HEK293 (cell line): ENCODE measurements around the gene EBF4.
A peak's percentile ranks its signal among the peaks of the same experiment; 100 is the strongest.

Source experiments
- BCL6B ChIP-seq: fragments of 450-650 bp; formaldehyde crosslinking; IDR thresholded peaks from 2 replicates; pipeline ENCODE4 v1.5.1; 2017; ENCODE audit warnings: missing biosample characterization, missing genetic modification characterization
- GLI2 ChIP-seq: fragments of 450-650 bp; formaldehyde crosslinking; IDR thresholded peaks from 2 replicates; pipeline ENCODE4; 2017; ENCODE audit warnings: missing biosample characterization, missing genetic modification characterization, low read depth, borderline replicate concordance
- GLI4 ChIP-seq: fragments of 450-650 bp; formaldehyde crosslinking; IDR thresholded peaks from 2 replicates; pipeline ENCODE4 v1.5.1; 2016; ENCODE audit warnings: missing biosample characterization, missing genetic modification characterization
- HOXA7 ChIP-seq: sonication (generic); formaldehyde crosslinking; IDR thresholded peaks from 2 replicates; pipeline ENCODE4 v1.8.1; 2022; ENCODE audit warnings: missing genetic modification reagents, borderline replicate concordance
- IKZF3 ChIP-seq: fragments of 450-650 bp; IDR thresholded peaks from 2 replicates; pipeline ENCODE4 v1.5.0; 2018; ENCODE audit warnings: missing biosample characterization, mild to moderate bottlenecking, missing genetic modification characterization, moderate library complexity
- OVOL3 ChIP-seq: fragments of 450-650 bp; formaldehyde crosslinking; IDR thresholded peaks from 2 replicates; pipeline ENCODE4 v1.5.1; 2016; ENCODE audit warnings: missing biosample characterization, missing genetic modification characterization
- SCRT1 ChIP-seq: fragments of 450-650 bp; formaldehyde crosslinking; IDR thresholded peaks from 2 replicates; pipeline ENCODE4 v1.5.1; 2016; ENCODE audit warnings: missing biosample characterization, missing genetic modification characterization, borderline replicate concordance
- TCF7L2 ChIP-seq: IDR thresholded peaks from 2 replicates; pipeline ENCODE4 v1.6.1; 2011; ENCODE audit warnings: low read depth, mild to moderate bottlenecking, inconsistent platforms, low read length, moderate library complexity, borderline replicate concordance
- WT1 ChIP-seq: fragments of 450-650 bp; formaldehyde crosslinking; IDR thresholded peaks from 2 replicates; pipeline ENCODE4 v1.5.1; 2016; ENCODE audit warnings: missing biosample characterization, missing genetic modification characterization
- ZBTB48 ChIP-seq: fragments of 450-650 bp; formaldehyde crosslinking; IDR thresholded peaks from 2 replicates; pipeline ENCODE4 v1.5.1; 2016; ENCODE audit warnings: missing biosample characterization, missing genetic modification characterization
- ZFP3 ChIP-seq: fragments of 450-650 bp; formaldehyde crosslinking; IDR thresholded peaks from 2 replicates; pipeline ENCODE4 v1.5.1; 2016; ENCODE audit warnings: low read depth, missing biosample characterization, missing genetic modification characterization
- ZNF214 ChIP-seq: fragments of 450-650 bp; formaldehyde crosslinking; IDR thresholded peaks from 2 replicates; pipeline ENCODE4 v1.5.1; 2017; ENCODE audit warnings: missing biosample characterization, mild to moderate bottlenecking, missing genetic modification characterization, borderline replicate concordance
- ZNF223 ChIP-seq: fragments of 450-650 bp; formaldehyde crosslinking; IDR thresholded peaks from 2 replicates; pipeline ENCODE4 v1.5.1; 2016; ENCODE audit warnings: missing biosample characterization, missing genetic modification characterization
- ZNF248 ChIP-seq: fragments of 450-650 bp; formaldehyde crosslinking; IDR thresholded peaks from 2 replicates; pipeline ENCODE4 v1.5.1; 2017; ENCODE audit warnings: missing biosample characterization, missing genetic modification characterization
- ZNF366 ChIP-seq: fragments of 450-650 bp; formaldehyde crosslinking; conservative IDR thresholded peaks from 2 replicates; pipeline ENCODE4 v1.5.1; 2016; ENCODE audit warnings: missing biosample characterization, missing genetic modification characterization
- ZNF416 ChIP-seq: fragments of 450-650 bp; formaldehyde crosslinking; IDR thresholded peaks from 2 replicates; pipeline ENCODE4 v1.5.1; 2016; ENCODE audit warnings: missing biosample characterization, missing genetic modification characterization
- ZNF423 ChIP-seq: fragments of 450-650 bp; formaldehyde crosslinking; IDR thresholded peaks from 2 replicates; pipeline ENCODE4 v1.5.1; 2016; ENCODE audit warnings: missing biosample characterization, missing genetic modification characterization
- ZNF48 ChIP-seq: fragments of 450-650 bp; formaldehyde crosslinking; IDR thresholded peaks from 2 replicates; pipeline ENCODE4 v1.5.1; 2016; ENCODE audit warnings: missing biosample characterization, missing genetic modification characterization
- ZNF514 ChIP-seq: fragments of 450-650 bp; formaldehyde crosslinking; IDR thresholded peaks from 2 replicates; pipeline ENCODE4 v1.5.1; 2016; ENCODE audit warnings: missing biosample characterization, missing genetic modification characterization
- ZNF530 ChIP-seq: fragments of 450-650 bp; formaldehyde crosslinking; IDR thresholded peaks from 2 replicates; pipeline ENCODE4 v1.5.1; 2016; ENCODE audit warnings: low read depth, missing biosample characterization, missing genetic modification characterization
- ZNF555 ChIP-seq: fragments of 450-650 bp; formaldehyde crosslinking; conservative IDR thresholded peaks from 2 replicates; pipeline ENCODE4 v1.5.1; 2017; ENCODE audit warnings: missing biosample characterization, mild to moderate bottlenecking, missing genetic modification characterization, inconsistent platforms
- ZNF600 ChIP-seq: fragments of 450-650 bp; formaldehyde crosslinking; IDR thresholded peaks from 2 replicates; pipeline ENCODE4 v1.5.1; 2016; ENCODE audit warnings: missing biosample characterization, missing genetic modification characterization
- ZNF610 ChIP-seq: fragments of 450-650 bp; formaldehyde crosslinking; IDR thresholded peaks from 2 replicates; pipeline ENCODE4 v1.5.1; 2016; ENCODE audit warnings: missing biosample characterization, missing genetic modification characterization, borderline replicate concordance
- ZNF621 ChIP-seq: fragments of 450-650 bp; formaldehyde crosslinking; IDR thresholded peaks from 2 replicates; pipeline ENCODE4 v1.5.1; 2017; ENCODE audit warnings: missing biosample characterization, missing genetic modification characterization
- ZNF624 ChIP-seq: fragments of 450-650 bp; formaldehyde crosslinking; IDR thresholded peaks from 2 replicates; pipeline ENCODE4 v1.5.1; 2017; ENCODE audit warnings: missing biosample characterization, missing genetic modification characterization
- ZNF654 ChIP-seq: fragments of 450-650 bp; formaldehyde crosslinking; IDR thresholded peaks from 2 replicates; pipeline ENCODE4 v1.5.1; 2016; ENCODE audit warnings: low read depth, missing biosample characterization, missing genetic modification characterization
- ZNF658 ChIP-seq: fragments of 450-650 bp; formaldehyde crosslinking; IDR thresholded peaks from 2 replicates; pipeline ENCODE4; 2016; ENCODE audit warnings: missing biosample characterization, missing genetic modification characterization
- ZNF768 ChIP-seq: fragments of 450-650 bp; formaldehyde crosslinking; IDR thresholded peaks from 2 replicates; pipeline ENCODE4 v1.5.1; 2018; ENCODE audit warnings: missing biosample characterization, mild to moderate bottlenecking, missing genetic modification characterization
- ZNF785 ChIP-seq: fragments of 450-650 bp; formaldehyde crosslinking; IDR thresholded peaks from 2 replicates; pipeline ENCODE4 v1.5.1; 2016; ENCODE audit warnings: missing biosample characterization, missing genetic modification characterization
- ZNF791 ChIP-seq: fragments of 450-650 bp; formaldehyde crosslinking; IDR thresholded peaks from 2 replicates; pipeline ENCODE4 v1.5.1; 2016; ENCODE audit warnings: missing biosample characterization, missing genetic modification characterization
- ZNF837 ChIP-seq: fragments of 450-650 bp; formaldehyde crosslinking; IDR thresholded peaks from 2 replicates; pipeline ENCODE4 v1.5.1; 2016; ENCODE audit warnings: missing biosample characterization, missing genetic modification characterization
- ZSCAN30 ChIP-seq: fragments of 450-650 bp; IDR thresholded peaks from 2 replicates; pipeline ENCODE4 v1.5.1; 2018; ENCODE audit warnings: missing biosample characterization, mild to moderate bottlenecking, missing genetic modification characterization, moderate library complexity
- ZXDB ChIP-seq: fragments of 450-650 bp; formaldehyde crosslinking; IDR thresholded peaks from 2 replicates; pipeline ENCODE4 v1.5.1; 2016; ENCODE audit warnings: missing biosample characterization, missing genetic modification characterization
- TF ChIP-seq, protein P1 (sequence below): fragments of 450-650 bp; formaldehyde crosslinking; IDR thresholded peaks from 2 replicates; pipeline ENCODE4 v1.5.1; 2016; ENCODE audit warnings: missing biosample characterization, missing genetic modification characterization
- TF ChIP-seq, protein P2 (sequence below): fragments of 450-650 bp; formaldehyde crosslinking; IDR thresholded peaks from 2 replicates; pipeline ENCODE4 v1.5.1; 2016; ENCODE audit warnings: missing biosample characterization, missing genetic modification characterization
- TF ChIP-seq, protein P3 (sequence below): fragments of 450-650 bp; formaldehyde crosslinking; IDR thresholded peaks from 2 replicates; pipeline ENCODE4 v1.5.1; 2016; ENCODE audit warnings: missing biosample characterization, missing genetic modification characterization

The EBF4 gene

GRCh38 chr20:2752567-2753460 lies 60.2 kb downstream of the EBF4 start (continued):
- TF ChIP-seq GLI4 (tag by site-specific recombination) (no peak), ZNF423 (tag by site-specific recombination) (no peak), ZXDB (tag by site-specific recombination) (0 out of 2 replicates have a peak, but pooled peaks have one; percentile 46), ZNF555 (no peak), ZNF768 (tag by site-specific recombination) (no peak), ZNF416 (no peak), BCL6B (no peak), ZNF791 (no peak), ZNF530 (no peak), ZNF837 (tag by site-specific recombination) (no peak), TCF7L2 (no peak), ZNF366 (tag by site-specific recombination) (no peak), WT1 (tag by site-specific recombination) (no peak), ZNF248 (tag by site-specific recombination) (no peak), ZFP3 (tag by site-specific recombination) (no peak), IKZF3 (tag by site-specific recombination) (peak; percentile 76), ZNF658 (tag by site-specific recombination) (no peak), OVOL3 (tag by site-specific recombination) (no peak), ZNF654 (tag by site-specific recombination) (peak; percentile 37), ZBTB48 (peak; percentile 67; the same call in 1 of the 2 replicates), ZNF621 (tag by site-specific recombination) (no peak), ZNF214 (no peak), ZNF610 (no peak), GLI2 (tag by site-specific recombination) (no peak), HOXA7 (CRISPR knock-in tag) (no peak), ZSCAN30 (no peak; the same call in 1 of the 2 replicates), ZNF785 (tag by site-specific recombination) (no peak), SCRT1 (tag by site-specific recombination) (no peak), ZNF48 (tag by site-specific recombination) (no peak), ZNF223 (no peak), ZNF600 (tag by site-specific recombination) (0 out of 2 replicates have a peak, but pooled peaks have one; percentile 15), ZNF624 (no peak), ZNF514 (no peak)
- TF ChIP-seq, protein P1, sequence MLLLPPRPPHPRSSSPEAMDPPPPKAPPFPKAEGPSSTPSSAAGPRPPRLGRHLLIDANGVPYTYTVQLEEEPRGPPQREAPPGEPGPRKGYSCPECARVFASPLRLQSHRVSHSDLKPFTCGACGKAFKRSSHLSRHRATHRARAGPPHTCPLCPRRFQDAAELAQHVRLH (tag by site-specific recombination): no peak
- TF ChIP-seq, protein P2, sequence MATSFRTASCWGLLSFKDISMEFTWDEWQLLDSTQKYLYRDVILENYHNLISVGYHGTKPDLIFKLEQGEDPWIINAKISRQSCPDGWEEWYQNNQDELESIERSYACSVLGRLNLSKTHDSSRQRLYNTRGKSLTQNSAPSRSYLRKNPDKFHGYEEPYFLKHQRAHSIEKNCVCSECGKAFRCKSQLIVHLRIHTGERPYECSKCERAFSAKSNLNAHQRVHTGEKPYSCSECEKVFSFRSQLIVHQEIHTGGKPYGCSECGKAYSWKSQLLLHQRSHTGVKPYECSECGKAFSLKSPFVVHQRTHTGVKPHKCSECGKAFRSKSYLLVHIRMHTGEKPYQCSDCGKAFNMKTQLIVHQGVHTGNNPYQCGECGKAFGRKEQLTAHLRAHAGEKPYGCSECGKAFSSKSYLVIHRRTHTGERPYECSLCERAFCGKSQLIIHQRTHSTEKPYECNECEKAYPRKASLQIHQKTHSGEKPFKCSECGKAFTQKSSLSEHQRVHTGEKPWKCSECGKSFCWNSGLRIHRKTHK: no peak
- TF ChIP-seq, protein P3, sequence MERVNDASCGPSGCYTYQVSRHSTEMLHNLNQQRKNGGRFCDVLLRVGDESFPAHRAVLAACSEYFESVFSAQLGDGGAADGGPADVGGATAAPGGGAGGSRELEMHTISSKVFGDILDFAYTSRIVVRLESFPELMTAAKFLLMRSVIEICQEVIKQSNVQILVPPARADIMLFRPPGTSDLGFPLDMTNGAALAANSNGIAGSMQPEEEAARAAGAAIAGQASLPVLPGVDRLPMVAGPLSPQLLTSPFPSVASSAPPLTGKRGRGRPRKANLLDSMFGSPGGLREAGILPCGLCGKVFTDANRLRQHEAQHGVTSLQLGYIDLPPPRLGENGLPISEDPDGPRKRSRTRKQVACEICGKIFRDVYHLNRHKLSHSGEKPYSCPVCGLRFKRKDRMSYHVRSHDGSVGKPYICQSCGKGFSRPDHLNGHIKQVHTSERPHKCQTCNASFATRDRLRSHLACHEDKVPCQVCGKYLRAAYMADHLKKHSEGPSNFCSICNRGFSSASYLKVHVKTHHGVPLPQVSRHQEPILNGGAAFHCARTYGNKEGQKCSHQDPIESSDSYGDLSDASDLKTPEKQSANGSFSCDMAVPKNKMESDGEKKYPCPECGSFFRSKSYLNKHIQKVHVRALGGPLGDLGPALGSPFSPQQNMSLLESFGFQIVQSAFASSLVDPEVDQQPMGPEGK (tag by site-specific recombination): peak; percentile 86
